Dermis microvascular lymphatic vessel endothelial cell (primary cell): ENCODE results near the gene CCDC89. TPM values are rescaled to one million over a fixed set of nuclear protein-coding genes. Genes with fewer than 3 reads are reported as not detected.
A peak's percentile ranks its signal among the peaks of the same experiment; 100 is the strongest.

Experiments used
- DNase-seq, 2 donors: peaks; one replicate each; pipeline versions ENCODE4 v3.0.0 to v3.0.0-alpha.2; 2010; ENCODE audit warnings: low read depth in 2 of 2
- total RNA-seq: library from RNA; depleted of rRNA; stranded (reverse); fragments of >200 nt; gene quantifications from 2 replicates; pipeline ENCODE4 v1.2.1, GENCODE V29; 2014

Gene CCDC89
- not detected in 2 replicates for total RNA-seq

DNA sequence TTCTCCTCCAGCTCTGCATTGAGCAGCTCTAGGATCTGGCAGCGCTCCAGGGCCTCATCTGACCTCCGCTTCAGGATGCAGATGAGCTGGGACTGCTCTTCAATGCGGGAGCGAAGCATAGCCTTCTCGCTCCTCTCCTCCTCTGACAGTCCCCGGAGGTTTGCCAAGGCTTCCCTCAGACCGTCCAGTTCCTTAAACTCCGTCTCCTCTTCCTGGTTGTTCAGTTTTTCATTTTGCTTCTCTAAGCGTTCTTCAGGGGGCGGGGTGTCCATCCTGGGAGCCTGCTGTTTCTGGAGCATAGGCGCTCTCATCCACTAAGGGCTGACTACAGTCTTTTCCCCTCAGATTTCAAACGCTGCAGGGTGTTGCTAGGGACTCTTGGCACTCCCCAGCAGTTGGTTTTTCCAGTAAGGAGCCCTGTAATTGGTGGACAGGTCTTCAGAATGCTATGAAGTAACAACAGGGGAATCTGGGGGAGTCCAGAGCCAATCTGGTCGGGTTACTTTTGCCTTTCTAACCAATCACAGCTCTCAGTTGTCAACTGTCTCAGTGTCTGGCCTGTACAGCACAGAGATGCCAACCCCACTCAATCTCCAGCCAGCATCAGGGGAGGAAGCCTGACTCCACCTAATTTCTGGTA is at the start of gene CCDC89:
CCDC89 (minus strand) TSS at position 376 of the 640 bp plus-strand sequence; CDS start at position 311, 65 bp downstream.
- no peak for DNase-seq

GRCh38 chr11:85732965-85733364 is 47.0 kb upstream of the CCDC89 start:
- DNase-seq = no peak

- no peak for DNase-seq
These were observed 40.4 kb upstream of the CCDC89 start for GRCh38 chr11:85726381-85726780.

GRCh38 chr11:85725510-85726258 is 39.7 kb upstream of the CCDC89 start:
- DNase-seq = peak in 1 of 2 donors; percentile 83

- peak in 1 of 2 donors; percentile 5 for DNase-seq
These were observed 38.9 kb upstream of the CCDC89 start for GRCh38 chr11:85724748-85725465.

GRCh38 chr11:85723088-85723487 is 37.1 kb upstream of the CCDC89 start:
- DNase-seq = no peak

DNA sequence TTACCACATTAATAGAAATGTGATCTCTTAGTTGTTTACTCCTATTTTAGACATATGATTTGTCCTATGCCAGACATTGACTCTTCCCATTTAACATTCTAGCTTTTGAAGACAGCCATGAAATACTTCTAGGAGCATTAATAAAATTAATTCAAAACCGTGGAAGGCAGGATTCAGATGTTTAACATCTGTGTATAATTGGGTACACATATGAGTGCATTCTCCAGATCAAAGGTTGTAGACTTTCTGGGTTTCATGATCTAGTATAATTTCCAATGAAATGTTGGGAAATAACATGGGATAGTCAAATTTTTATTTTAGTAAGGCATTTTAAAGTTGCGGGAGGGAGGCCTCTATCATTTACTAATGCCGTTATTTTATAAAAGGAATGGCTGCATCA is 35.2 kb upstream of the CCDC89 start:
- DNase-seq = no peak

- DNase-seq = no peak
These were observed 33.2 kb upstream of the CCDC89 start for GRCh38 chr11:85718991-85719807.

DNA sequence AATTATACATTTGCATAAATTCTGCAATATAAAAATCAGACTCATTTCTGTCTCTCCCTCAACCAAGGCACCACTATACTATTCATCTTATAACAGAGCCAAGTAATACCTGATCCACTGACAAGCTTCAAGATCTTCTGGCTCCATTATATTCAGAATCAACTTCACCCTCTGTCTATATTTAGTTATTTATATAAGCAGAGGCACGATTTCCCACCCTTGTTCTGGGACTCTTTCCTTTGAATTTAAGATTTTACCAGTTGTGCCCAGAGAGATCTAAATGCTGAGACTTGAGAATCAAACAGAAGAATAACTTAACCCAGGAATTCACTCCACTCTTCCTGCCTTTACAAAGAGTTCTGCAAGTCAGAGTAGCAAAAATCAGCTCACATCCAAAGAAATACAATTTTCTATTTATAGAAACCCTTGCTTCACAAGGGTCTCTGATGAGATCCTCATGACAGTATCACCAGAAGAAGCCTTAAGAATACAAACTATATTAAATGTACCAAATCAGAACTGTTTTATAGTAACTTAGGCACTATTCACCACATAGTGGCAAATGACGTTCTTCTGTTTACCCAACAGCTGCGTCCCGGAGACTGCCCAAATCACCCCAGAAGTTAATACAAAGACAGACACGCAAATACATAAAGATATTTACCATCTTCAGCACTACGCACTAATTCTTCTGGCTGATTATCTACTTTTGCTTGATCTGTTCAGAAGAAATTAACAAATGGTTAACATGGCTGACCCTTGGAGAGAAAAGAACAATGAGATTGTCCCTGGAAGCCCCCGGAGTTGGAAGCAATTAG is 32.3 kb upstream of the CCDC89 start:
- DNase-seq = no peak

GRCh38 chr11:85717429-85717828 is 31.4 kb upstream of the CCDC89 start:
- DNase-seq = no peak

GRCh38 chr11:85712953-85713352 is 27.0 kb upstream of the CCDC89 start:
- DNase-seq = no peak

DNA sequence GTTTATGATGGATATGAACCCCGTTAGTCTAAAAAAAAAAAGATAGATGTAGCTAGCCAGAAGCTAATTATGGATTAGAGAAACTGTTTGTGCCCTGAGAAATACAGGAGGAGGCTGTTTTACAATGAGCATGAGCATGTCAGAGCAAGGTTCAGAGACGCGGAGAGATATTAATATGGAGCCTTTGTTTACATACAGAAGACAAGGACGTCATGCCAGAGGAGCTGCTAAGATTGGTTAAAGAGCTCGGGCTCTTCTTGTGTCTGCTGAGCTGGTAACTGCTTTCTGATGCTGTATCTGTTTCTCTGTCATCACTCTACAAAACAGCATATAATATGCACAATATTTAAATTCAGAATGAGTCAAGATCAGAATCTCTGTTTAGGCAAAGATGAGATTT is 24.9 kb upstream of the CCDC89 start:
- no peak for DNase-seq

DNA sequence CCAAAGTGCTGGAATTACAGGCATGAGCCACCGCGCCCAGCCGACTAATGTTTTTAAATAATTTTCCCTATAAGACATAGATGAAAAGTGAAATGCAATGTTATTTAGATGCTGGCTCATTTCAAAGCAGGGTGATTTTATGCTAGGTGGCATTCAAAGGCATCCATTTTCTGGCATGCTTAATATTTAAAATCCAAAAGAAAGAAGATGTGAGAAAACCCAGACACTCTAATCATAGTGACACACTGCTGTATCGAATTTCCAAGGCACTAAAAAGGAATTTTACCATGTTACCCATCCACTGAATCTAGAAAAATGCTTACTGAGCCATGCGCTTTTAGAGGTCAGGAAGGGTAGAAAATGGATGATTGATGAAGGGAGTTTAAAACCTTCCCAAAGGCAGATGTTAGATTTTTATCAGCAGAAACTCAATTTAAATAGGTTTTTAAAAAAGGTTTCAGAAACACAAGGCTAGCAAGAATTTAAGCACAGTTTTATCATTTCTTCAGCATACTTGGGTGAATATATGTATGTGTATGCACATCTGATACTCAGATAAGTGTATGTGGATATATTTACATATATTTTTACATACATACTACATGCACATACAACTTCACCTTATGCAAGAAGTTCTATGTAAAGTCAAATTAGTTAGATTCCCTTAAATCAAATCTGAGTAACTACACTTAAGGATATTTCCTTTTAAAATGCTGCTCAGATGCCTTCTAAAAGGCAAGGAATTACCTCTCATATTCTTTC is 24.1 kb upstream of the CCDC89 start:
- no peak for DNase-seq

- DNase-seq = no peak
These were observed 19.8 kb upstream of the CCDC89 start for GRCh38 chr11:85705800-85706199.

GRCh38 chr11:85704967-85705366 is 19.0 kb upstream of the CCDC89 start:
- DNase-seq = no peak

DNA sequence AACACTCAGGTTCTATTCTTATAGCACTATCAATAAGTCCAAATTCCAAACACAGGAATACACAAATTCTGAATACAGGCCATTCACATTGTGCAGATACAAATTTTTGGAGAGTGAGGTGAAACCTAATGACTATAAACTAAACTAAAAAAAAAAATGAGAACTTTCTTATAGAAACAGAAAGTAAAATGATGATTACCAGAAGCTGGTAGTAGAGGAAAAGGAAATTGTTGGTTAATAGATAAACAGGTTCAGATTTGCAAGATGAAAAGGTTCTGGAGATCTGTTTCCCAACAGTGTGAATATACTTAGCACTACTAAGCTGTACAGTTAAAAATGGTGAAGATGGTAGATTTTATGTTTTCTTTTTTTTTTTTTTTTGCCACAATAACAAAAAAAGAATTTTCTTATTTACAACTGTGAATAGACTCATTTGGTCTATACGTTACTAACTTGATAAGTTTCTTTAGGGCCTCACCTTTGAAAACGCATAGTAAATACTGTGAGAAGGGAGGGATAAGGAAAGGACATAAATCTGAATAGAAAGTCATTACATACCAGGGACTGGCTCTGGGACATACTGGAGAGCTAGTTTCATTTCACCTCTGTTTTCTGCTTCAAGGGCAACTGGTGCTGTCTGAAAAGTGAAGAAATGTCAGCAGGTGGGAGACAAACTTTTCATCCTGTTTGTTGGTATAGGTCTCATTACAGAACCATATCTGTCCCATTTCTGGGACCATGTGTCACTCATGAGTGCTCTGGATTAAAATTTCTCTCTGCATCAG is 14.2 kb upstream of the CCDC89 start:
- DNase-seq = no peak

- no peak for DNase-seq
These were observed 12.2 kb upstream of the CCDC89 start for GRCh38 chr11:85698195-85698594.

DNA sequence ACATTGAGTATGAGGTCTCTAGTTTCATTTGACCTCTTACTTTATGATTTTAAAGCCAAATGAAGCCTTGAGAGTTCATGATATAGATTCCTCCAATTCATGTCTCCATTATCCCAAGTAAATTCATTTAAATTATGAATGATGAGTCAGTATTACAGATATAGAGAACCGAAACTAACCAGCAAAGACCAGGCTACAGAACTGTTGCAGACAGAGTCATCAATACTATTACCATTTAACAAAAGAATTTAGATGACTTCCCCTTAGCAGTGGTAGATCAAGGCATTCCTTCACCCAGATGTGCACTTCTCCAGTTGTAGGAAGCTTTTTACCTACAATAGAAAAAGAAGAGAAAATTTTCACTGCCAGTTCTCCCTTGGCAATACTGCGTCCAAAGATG is 11.8 kb upstream of the CCDC89 start:
- DNase-seq = no peak

DNA sequence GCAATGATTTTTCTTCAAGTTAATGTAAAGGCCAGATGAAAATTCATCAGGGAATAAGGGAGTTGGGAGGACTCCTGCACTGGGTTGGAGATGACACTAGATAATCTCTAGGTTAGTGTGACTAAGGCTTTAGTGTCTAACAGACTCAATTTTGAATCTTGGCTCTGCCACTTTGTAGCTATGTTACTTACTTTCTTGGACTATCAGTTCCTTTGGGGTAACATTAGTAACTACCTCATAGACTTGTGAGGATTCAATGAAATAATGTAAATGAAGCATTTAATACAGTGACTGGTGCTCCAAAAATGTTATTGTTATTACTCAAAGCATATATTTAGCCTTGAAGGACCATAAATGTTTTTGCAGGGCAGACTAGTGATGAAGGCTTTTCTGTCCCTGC is 9.6 kb upstream of the CCDC89 start:
- DNase-seq = no peak
